KMS-11 (cell line): ENCODE data around the gene ZNF155.

Experiments
- H2AFZ ChIP-seq: fragments of 200-600 bp; sonication (generic); 2 replicates; pipeline ENCODE4 v1.6.1; 2016; ENCODE audit warnings: antibody characterized with exemption, mixed run types, low read depth
- H3K27ac ChIP-seq: fragments of 200-600 bp; sonication (generic); 2 replicates; pipeline ENCODE4 v1.6.1; 2016; ENCODE audit warnings: mild to moderate bottlenecking, mixed run types
- H3K27me3 ChIP-seq: fragments of 200-600 bp; sonication (generic); 2 replicates; pipeline ENCODE4 v1.6.1; 2017; ENCODE audit warnings: mild to moderate bottlenecking, low read depth, mixed run types, moderate library complexity; ENCODE audit not compliant: insufficient read depth
- H3K36me3 ChIP-seq: fragments of 200-600 bp; sonication (generic); 2 replicates; pipeline ENCODE4 v1.6.1; 2017; ENCODE audit warnings: mild to moderate bottlenecking, mixed run types; ENCODE audit not compliant: insufficient read depth
- H3K4me1 ChIP-seq: fragments of 200-600 bp; sonication (generic); 2 replicates; pipeline ENCODE4 v1.6.1; 2016; ENCODE audit warnings: mild to moderate bottlenecking, low read depth, mixed run types; ENCODE audit not compliant: poor library complexity, severe bottlenecking
- H3K4me2 ChIP-seq: fragments of 200-600 bp; sonication (generic); 2 replicates; pipeline ENCODE4 v1.7.0; 2016; ENCODE audit warnings: mild to moderate bottlenecking, mixed run types
- H3K4me3 ChIP-seq: fragments of 200-600 bp; sonication (generic); IDR thresholded peaks from 2 replicates; pipeline ENCODE4 v1.6.1; 2017; ENCODE audit warnings: low read depth, low read length, mixed read lengths; ENCODE audit not compliant: insufficient read depth
- H3K79me2 ChIP-seq: fragments of 200-600 bp; sonication (generic); 2 replicates; pipeline ENCODE4 v1.6.1; 2016; ENCODE audit warnings: low read depth, mixed run types; ENCODE audit not compliant: insufficient read depth
- H3K9ac ChIP-seq: fragments of 200-600 bp; sonication (generic); 2 replicates; pipeline ENCODE4 v1.6.1; 2016; ENCODE audit warnings: mild to moderate bottlenecking, mixed run types
- H4K20me1 ChIP-seq: fragments of 200-600 bp; sonication (generic); 2 replicates; pipeline ENCODE4 v1.6.1; 2016; ENCODE audit warnings: mild to moderate bottlenecking, mixed run types; ENCODE audit not compliant: insufficient read depth
- TF ChIP-seq, protein P1 (sequence below): fragments of 200-600 bp; sonication (generic); conservative IDR thresholded peaks from 2 replicates; pipeline ENCODE4 v1.6.1; 2017; ENCODE audit warnings: low read depth, mild to moderate bottlenecking, antibody characterized with exemption, low read length, moderate library complexity, mixed read lengths

ZNF155 gene

DNA sequence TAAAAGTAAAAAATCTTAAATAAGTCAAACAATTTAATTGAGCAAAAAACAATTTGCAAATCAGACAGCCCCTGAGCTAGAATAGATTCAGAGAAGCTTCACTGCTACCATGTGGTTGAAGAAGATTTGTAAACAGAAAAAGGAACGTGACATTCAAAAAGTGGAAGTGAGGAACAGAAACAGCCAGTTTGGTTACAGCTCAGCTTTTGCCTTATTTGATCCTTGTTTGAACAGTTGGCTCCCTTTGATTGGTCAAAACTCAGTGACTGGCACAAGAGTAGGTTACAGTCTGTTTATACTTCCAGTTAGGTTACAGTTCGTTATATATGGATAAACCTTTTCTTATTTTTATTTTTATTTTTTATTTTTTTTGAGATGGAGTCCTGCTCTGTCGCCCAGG lies 27.2 kb upstream of the ZNF155 start:
- H3K4me3 ChIP-seq: no peak overlapping the region
- no peaks in the 10 kb centered on the region for H3K36me3 ChIP-seq
- H3K79me2 ChIP-seq: no peaks in the 10 kb centered on the region
- H2AFZ ChIP-seq: no peak overlapping the region
- TF ChIP-seq, protein P1, sequence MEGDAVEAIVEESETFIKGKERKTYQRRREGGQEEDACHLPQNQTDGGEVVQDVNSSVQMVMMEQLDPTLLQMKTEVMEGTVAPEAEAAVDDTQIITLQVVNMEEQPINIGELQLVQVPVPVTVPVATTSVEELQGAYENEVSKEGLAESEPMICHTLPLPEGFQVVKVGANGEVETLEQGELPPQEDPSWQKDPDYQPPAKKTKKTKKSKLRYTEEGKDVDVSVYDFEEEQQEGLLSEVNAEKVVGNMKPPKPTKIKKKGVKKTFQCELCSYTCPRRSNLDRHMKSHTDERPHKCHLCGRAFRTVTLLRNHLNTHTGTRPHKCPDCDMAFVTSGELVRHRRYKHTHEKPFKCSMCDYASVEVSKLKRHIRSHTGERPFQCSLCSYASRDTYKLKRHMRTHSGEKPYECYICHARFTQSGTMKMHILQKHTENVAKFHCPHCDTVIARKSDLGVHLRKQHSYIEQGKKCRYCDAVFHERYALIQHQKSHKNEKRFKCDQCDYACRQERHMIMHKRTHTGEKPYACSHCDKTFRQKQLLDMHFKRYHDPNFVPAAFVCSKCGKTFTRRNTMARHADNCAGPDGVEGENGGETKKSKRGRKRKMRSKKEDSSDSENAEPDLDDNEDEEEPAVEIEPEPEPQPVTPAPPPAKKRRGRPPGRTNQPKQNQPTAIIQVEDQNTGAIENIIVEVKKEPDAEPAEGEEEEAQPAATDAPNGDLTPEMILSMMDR: no peak
- H3K4me2 ChIP-seq: no peak overlapping the region
- H3K4me1 ChIP-seq: no peaks in the 10 kb centered on the region
- no peaks in the 10 kb centered on the region for H4K20me1 ChIP-seq
- no peaks in the 10 kb centered on the region for H3K27me3 ChIP-seq
- no peak overlapping the region for H3K27ac ChIP-seq
- H3K9ac ChIP-seq: no peak overlapping the region

DNA sequence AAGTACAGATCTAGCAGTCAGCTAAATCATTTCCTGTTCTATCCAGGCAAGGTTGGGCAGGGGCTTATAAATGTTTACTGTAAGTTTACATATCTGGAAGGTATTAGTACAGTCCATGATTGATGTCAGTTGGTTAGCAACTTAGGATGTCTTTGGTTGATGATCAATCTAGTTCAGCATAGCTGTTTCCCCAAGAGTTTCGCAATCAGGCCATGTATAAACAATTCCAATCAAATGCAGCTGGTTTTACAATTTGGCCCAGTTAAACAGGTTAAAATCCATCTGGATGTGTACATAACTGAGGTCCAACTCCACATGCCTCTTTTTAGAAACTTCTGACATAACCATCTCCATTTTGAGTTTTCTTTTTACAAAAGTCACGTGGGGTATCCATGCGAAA lies 26.1 kb upstream of the ZNF155 start:
- Histone ChIP-seq H3K4me3 (no peak overlapping the region), H3K9ac (no peak overlapping the region), H3K27me3 (no peaks in the 10 kb centered on the region), H3K4me1 (no peaks in the 10 kb centered on the region), H4K20me1 (no peaks in the 10 kb centered on the region), H3K79me2 (no peaks in the 10 kb centered on the region), H3K4me2 (no peak overlapping the region), H3K27ac (no peak overlapping the region), H2AFZ (no peak overlapping the region), H3K36me3 (no peaks in the 10 kb centered on the region)
- TF ChIP-seq, protein P1: no peak

DNA sequence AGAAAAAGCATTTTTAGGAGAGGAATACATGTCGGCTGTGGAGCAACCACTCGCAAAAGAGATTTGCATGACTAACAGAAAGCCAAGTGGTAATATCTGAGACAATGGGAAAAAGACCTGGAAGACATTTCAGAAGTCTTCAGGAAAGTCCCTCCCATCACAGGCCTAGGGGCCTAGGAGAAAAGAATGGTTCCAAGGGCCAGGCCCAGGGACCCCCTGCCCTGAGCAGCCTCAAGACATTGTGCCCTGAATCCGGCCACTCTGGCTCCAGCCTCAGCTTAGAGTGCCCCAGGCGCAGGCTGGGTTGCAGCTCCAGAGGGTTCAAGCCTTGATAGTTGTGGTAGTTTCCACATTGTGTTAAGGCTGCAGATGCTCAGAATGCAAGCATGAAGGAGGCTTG lies 23.6 kb upstream of the ZNF155 start:
- no peaks in the 10 kb centered on the region for H4K20me1 ChIP-seq
- H3K36me3 ChIP-seq: no peaks in the 10 kb centered on the region
- TF ChIP-seq, protein P1: no peak
- no peaks in the 10 kb centered on the region for H3K27me3 ChIP-seq
- H2AFZ ChIP-seq: no peak overlapping the region
- H3K9ac ChIP-seq: no peak overlapping the region
- no peaks in the 10 kb centered on the region for H3K4me1 ChIP-seq
- no peak overlapping the region for H3K27ac ChIP-seq
- no peak overlapping the region for H3K4me2 ChIP-seq
- no peak overlapping the region for H3K4me3 ChIP-seq
- H3K79me2 ChIP-seq: no peaks in the 10 kb centered on the region

DNA sequence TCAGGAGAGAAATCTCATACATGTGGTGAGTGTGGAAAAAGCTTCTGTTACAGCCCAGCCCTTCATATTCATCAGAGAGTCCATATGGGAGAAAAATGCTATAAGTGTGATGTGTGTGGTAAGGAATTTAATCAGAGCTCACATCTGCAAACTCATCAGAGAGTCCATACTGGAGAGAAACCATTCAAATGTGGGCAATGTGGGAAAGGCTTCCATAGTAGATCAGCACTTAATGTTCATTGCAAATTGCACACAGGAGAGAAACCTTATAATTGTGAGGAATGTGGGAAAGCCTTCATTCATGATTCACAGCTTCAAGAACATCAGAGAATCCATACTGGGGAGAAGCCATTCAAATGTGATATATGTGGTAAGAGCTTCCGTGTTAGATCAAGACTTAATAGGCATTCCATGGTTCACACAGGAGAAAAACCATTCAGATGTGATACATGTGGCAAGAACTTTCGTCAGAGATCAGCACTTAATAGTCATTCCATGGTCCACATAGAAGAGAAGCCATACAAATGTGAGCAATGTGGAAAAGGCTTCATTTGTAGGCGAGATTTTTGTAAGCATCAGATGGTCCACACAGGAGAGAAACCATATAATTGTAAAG lies 17.8 kb upstream of the ZNF155 start:
- H3K27me3 ChIP-seq: no peaks in the 10 kb centered on the region
- H3K36me3 ChIP-seq: no peaks in the 10 kb centered on the region
- no peak overlapping the region for H3K9ac ChIP-seq
- no peak overlapping the region for H3K4me2 ChIP-seq
- H3K4me3 ChIP-seq: no peak overlapping the region
- no peaks in the 10 kb centered on the region for H3K79me2 ChIP-seq
- no peaks in the 10 kb centered on the region for H3K4me1 ChIP-seq
- TF ChIP-seq, protein P1: no peak
- H3K27ac ChIP-seq: no peak overlapping the region
- no peak overlapping the region for H2AFZ ChIP-seq
- H4K20me1 ChIP-seq: no peaks in the 10 kb centered on the region
